Measurements from ENCODE around the gene MYB. TPM values are rescaled to one million over a fixed set of nuclear protein-coding genes. Genes with fewer than 3 reads are reported as not detected.
"Not testable (repeated sequence)": the region's sequence is repeated elsewhere in the genome, so short reads cannot be mapped to it uniquely, and the experiment has no call there.

Gene MYB
- 1 to 10 TPM; 7.5 to 8.2 TPM for total RNA-seq

DNA sequence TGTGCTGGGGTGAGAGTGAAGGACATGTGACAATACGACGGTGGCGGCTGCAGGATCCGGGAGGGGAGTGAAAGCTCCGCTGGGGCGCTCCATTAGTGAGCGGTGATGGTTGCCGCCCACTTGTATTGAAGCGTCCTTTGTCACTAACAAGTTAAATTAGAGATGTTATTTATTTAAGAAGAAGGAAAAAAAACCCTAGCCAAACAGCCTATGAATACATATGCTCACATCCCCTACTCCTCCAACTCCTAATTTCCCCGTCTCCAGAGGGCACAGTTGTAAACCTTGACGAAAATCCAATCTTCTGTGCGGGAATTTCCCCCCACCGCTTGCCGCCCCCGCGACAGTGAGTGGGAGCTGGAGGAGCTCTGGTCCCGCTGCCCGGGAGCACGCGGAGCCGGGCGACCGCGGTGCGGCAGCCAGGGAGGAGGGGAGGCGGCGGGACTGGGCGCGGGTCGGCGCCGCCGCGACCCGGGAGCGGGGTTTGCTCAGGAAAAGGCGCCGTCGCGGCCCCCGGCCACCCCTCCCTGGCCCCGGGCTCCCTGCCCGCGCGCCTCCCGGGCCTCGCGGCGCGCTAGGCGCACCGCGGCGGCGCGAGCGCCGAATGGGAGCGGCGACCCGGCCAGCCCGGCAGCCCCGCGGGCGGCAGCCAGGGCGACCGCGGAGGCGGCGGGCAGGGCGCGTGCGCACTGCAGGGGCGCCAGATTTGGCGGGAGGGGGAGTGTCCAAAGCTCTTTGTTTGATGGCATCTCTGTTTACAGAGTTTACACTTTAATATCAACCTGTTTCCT, at the start of gene MYB:
TSS of gene MYB (plus strand) at position 767 of the 791 bp plus-strand sequence. CDS start 206 bp downstream, outside the sequence.
- POLR2A ChIA-PET = interaction anchor here (0.6 to 9.1 kb wide), 31 partner anchors 8 to 1109 kb away, joined by 3 to 212 read pairs (median 6); partner anchors contain the start of genes BCLAF1 and HBS1L
- peak within 1 kb of the TSS; percentile 89 for H3K27ac Mint-ChIP-seq

DNA sequence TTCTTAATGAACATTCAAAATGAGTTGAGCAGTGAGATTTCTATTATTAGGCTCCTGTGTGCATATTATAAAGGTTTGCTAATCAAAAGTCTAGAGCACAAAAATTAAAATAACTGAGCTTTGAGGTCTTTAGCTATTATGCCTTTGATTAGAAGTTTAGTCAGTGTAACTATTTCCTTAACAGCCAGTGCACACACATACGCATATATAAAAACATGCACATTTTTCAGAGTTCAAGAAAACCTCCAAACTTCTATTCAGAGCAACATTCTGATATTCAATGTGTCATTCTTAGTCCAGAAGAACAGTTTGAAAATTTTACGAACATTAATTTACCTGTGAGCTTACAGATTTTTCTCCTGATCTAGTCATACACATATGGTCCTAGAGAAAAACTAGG, 48.3 kb upstream of the MYB start:
- ChIA-PET CTCF (interaction anchor here (0.6 to 2.4 kb wide), 5 partner anchors 9 to 51 kb away, joined by 3 to 11 read pairs (median 6); no protein-coding TSS in a partner anchor), POLR2A (no interaction called here)
- no peaks in the 10 kb centered on the region for H3K9me3 Mint-ChIP-seq (ENCODE audit: insufficient read depth)
- no peak overlapping the region for H3K27ac Mint-ChIP-seq
- no peaks in the 10 kb centered on the region for H3K27me3 Mint-ChIP-seq (ENCODE audit: low read depth)
- no peak for DNase-seq
- H3K4me1 Mint-ChIP-seq (ENCODE audit: low read depth) = peaks cover 50% of the 10 kb centered on the region
- H3K4me3 Mint-ChIP-seq = no peak overlapping the region
- H3K36me3 Mint-ChIP-seq (ENCODE audit: low read depth) = peaks cover 2% of the 10 kb centered on the region
- ATAC-seq = no peak

More for the DNA sequence above, at the start of gene MYB:
- Mint-ChIP-seq H3K27me3 (ENCODE audit: low read depth) (no peaks in the 10 kb centered on the region), H3K4me1 (ENCODE audit: low read depth) (peaks cover 34% of the 10 kb centered on the region), H3K36me3 (ENCODE audit: low read depth) (peaks cover 9% of the 10 kb centered on the region), H3K9me3 (ENCODE audit: insufficient read depth) (no peaks in the 10 kb centered on the region), H3K4me3 (peak within 1 kb of the TSS; percentile 96)
- ATAC-seq (peak; percentile 59), DNase-seq (peak; percentile 85)
- CTCF ChIA-PET = interaction anchor here (0.7 to 11.7 kb wide), 10 partner anchors 9 to 94 kb away, joined by 3 to 165 read pairs (median 6); no protein-coding TSS in a partner anchor

DNA sequence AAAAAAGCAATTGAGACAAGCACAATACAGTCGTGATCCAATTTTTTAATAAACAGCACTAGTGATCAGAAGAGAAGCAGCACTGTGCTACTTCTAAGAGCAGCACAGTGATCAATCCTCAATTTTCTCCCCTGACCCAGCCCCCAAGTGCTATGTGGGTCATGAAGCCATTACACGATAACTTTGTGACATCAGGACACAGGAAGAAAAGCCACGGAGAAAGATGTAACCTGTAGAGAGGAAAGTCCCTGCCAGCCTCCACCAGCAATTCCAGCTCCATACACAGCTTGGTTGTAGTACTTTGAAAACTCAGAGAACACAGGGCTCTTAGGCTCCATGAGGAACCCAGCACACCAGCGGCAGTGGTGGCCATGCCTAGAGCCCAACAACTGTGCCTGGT, 45.3 kb upstream of the MYB start:
- DNase-seq (no peak), ATAC-seq (peak; percentile 33)
- ChIA-PET CTCF (interaction anchor here (0.8 to 2.4 kb wide), 6 partner anchors 9 to 46 kb away, joined by 3 to 9 read pairs (median 7); partner anchors contain the start of gene MYB), POLR2A (interaction anchor here (1.0 to 1.5 kb wide), 3 partner anchors 33 to 48 kb away, joined by 3 to 5 read pairs (median 3); partner anchors contain the start of gene MYB)
- Mint-ChIP-seq H3K27me3 (ENCODE audit: low read depth) (no peaks in the 10 kb centered on the region), H3K36me3 (ENCODE audit: low read depth) (no peaks in the 10 kb centered on the region), H3K4me1 (ENCODE audit: low read depth) (peaks cover 28% of the 10 kb centered on the region), H3K4me3 (no peak overlapping the region), H3K27ac (no peak overlapping the region), H3K9me3 (ENCODE audit: insufficient read depth) (no peaks in the 10 kb centered on the region)

DNA sequence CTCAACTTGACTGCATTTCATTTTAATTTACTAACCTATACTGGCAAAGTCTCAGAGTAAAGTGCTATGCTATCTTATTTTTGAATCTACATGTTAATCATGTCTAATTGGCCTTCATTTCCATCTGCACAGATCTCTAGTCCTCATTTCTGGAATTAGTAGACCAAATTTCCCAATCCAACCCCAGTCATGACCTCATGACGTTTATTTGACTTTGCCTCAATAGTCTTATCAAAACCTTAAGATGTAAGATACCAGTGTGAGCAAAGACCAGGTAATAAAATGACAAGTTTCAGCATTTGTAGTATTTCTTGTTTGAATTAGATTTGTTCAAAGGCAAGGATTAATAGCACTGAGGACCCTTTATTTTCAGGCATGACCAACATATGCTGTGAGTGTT, 43.3 kb upstream of the MYB start:
- DNase-seq (no peak), ATAC-seq (no peak)
- Mint-ChIP-seq H3K27ac (no peak overlapping the region), H3K4me3 (no peak overlapping the region), H3K9me3 (ENCODE audit: insufficient read depth) (no peaks in the 10 kb centered on the region), H3K27me3 (ENCODE audit: low read depth) (no peaks in the 10 kb centered on the region), H3K4me1 (ENCODE audit: low read depth) (peaks cover 30% of the 10 kb centered on the region), H3K36me3 (ENCODE audit: low read depth) (no peaks in the 10 kb centered on the region)
- ChIA-PET CTCF (interaction anchor here (2.3 to 2.4 kb wide), 2 partner anchors 11 to 48 kb away, joined by 7 read pairs; no protein-coding TSS in a partner anchor), POLR2A (no interaction called here)

DNA sequence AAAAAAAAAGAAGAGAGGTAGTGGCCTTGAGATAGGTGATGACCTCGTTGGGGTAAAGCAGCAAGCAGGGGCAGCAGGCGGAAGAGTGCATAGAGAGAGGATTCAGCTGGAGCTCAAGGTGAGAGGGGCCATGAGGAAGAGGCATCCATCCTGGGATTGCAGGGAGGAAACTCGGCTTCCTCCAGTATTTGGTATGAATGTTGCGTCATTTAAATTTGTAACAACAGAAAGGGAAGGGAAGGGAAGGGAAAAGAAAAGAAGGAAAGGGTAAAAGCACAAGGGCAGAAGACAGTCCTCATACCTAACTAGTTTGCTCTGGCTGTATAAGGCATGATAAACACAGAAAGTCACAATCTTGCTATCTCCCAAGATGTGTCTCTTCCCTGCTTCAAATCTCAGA, 39.9 kb upstream of the MYB start:
- no peaks in the 10 kb centered on the region for H3K9me3 Mint-ChIP-seq (ENCODE audit: insufficient read depth)
- H3K4me1 Mint-ChIP-seq (ENCODE audit: low read depth) = peaks cover 39% of the 10 kb centered on the region
- no peak overlapping the region for H3K27ac Mint-ChIP-seq
- H3K4me3 Mint-ChIP-seq = no peak overlapping the region
- ATAC-seq (no peak), DNase-seq (no peak)
- ChIA-PET POLR2A (interaction anchor here (0.5 to 5.2 kb wide), 6 partner anchors 15 to 87 kb away, joined by 3 to 91 read pairs (median 4); partner anchors contain the start of genes HBS1L and MYB), CTCF (interaction anchor here (1.2 to 7.1 kb wide), 10 partner anchors 9 to 282 kb away, joined by 3 to 140 read pairs (median 32); partner anchors contain the start of genes HBS1L and MYB)
- H3K36me3 Mint-ChIP-seq (ENCODE audit: low read depth) = no peaks in the 10 kb centered on the region
- no peaks in the 10 kb centered on the region for H3K27me3 Mint-ChIP-seq (ENCODE audit: low read depth)

DNA sequence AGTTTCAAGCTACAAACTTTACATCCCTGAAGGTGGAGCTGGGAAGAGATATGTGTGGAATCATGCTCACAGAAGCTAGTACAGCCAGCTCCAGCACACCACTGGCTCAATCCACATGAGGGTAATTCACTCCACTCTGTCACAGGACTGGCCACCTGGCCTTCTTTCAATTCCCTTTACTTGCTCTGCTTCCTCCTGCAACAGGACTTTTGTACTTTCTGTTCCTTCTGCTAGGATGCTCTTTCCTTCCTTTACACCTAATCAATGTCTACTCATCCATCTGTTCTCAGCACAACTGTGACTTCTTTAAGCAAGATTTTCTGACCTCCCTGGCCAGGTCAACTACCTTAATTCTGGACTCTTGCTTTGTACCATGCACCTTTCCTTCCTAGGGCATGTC, 39.4 kb upstream of the MYB start:
- no peaks in the 10 kb centered on the region for H3K36me3 Mint-ChIP-seq (ENCODE audit: low read depth)
- ChIA-PET POLR2A (interaction anchor here (0.6 to 5.2 kb wide), 6 partner anchors 12 to 88 kb away, joined by 3 to 91 read pairs (median 4); partner anchors contain the start of genes HBS1L and MYB), CTCF (interaction anchor here (1.0 to 7.1 kb wide), 14 partner anchors 9 to 282 kb away, joined by 3 to 140 read pairs (median 20); partner anchors contain the start of genes HBS1L and MYB)
- no peaks in the 10 kb centered on the region for H3K9me3 Mint-ChIP-seq (ENCODE audit: insufficient read depth)
- no peak for DNase-seq
- H3K27ac Mint-ChIP-seq = no peak overlapping the region
- H3K4me1 Mint-ChIP-seq (ENCODE audit: low read depth) = peaks cover 42% of the 10 kb centered on the region
- no peaks in the 10 kb centered on the region for H3K27me3 Mint-ChIP-seq (ENCODE audit: low read depth)
- H3K4me3 Mint-ChIP-seq = no peak overlapping the region
- ATAC-seq = no peak

- H3K27me3 Mint-ChIP-seq (ENCODE audit: low read depth); ATAC-seq; H3K4me3 Mint-ChIP-seq; DNase-seq; H3K36me3 Mint-ChIP-seq (ENCODE audit: low read depth); H3K27ac Mint-ChIP-seq; H3K9me3 Mint-ChIP-seq (ENCODE audit: insufficient read depth): not testable (repeated sequence)
- ChIA-PET POLR2A (interaction anchor here (0.6 to 5.2 kb wide), 6 partner anchors 13 to 88 kb away, joined by 3 to 91 read pairs (median 4); partner anchors contain the start of genes HBS1L and MYB), CTCF (interaction anchor here (1.0 to 7.1 kb wide), 15 partner anchors 10 to 281 kb away, joined by 3 to 140 read pairs (median 28); partner anchors contain the start of genes HBS1L and MYB)
- H3K4me1 Mint-ChIP-seq (ENCODE audit: low read depth) = peaks cover 39% of the 10 kb centered on the region
Observed at GRCh38 chr6:135142232-135142631, 38.9 kb upstream of the MYB start.

GRCh38 chr6:135144673-135145062, 36.4 kb upstream of the MYB start:
- H3K27me3 Mint-ChIP-seq (ENCODE audit: low read depth) = no peaks in the 10 kb centered on the region
- no peaks in the 10 kb centered on the region for H3K36me3 Mint-ChIP-seq (ENCODE audit: low read depth)
- H3K27ac Mint-ChIP-seq = peak overlapping the region; percentile 82
- H3K4me3 Mint-ChIP-seq = no peak overlapping the region
- no peak for DNase-seq
- ChIA-PET CTCF (interaction anchor here (0.6 to 7.1 kb wide), 48 partner anchors 9 to 1145 kb away, joined by 3 to 140 read pairs (median 5); partner anchors contain the start of genes BCLAF1, HBS1L and MYB), POLR2A (interaction anchor here (1.0 to 5.2 kb wide), 7 partner anchors 15 to 1145 kb away, joined by 3 to 91 read pairs (median 6); partner anchors contain the start of genes BCLAF1, HBS1L and MYB)
- H3K9me3 Mint-ChIP-seq (ENCODE audit: insufficient read depth) = no peaks in the 10 kb centered on the region
- peaks cover 54% of the 10 kb centered on the region for H3K4me1 Mint-ChIP-seq (ENCODE audit: low read depth)
- no peak for ATAC-seq

- Mint-ChIP-seq H3K27ac (peak overlapping the region; percentile 82), H3K4me3 (peak overlapping the region; percentile 57), H3K27me3 (ENCODE audit: low read depth) (no peaks in the 10 kb centered on the region), H3K4me1 (ENCODE audit: low read depth) (peaks cover 54% of the 10 kb centered on the region), H3K36me3 (ENCODE audit: low read depth) (no peaks in the 10 kb centered on the region), H3K9me3 (ENCODE audit: insufficient read depth) (no peaks in the 10 kb centered on the region)
- CTCF ChIA-PET = interaction anchor here (0.6 to 7.1 kb wide), 39 partner anchors 10 to 1145 kb away, joined by 3 to 140 read pairs (median 5); partner anchors contain the start of genes BCLAF1, HBS1L and MYB
- ATAC-seq = peak; percentile 76
- POLR2A ChIA-PET = interaction anchor here (1.0 to 5.2 kb wide), 6 partner anchors 16 to 1145 kb away, joined by 3 to 91 read pairs (median 6); partner anchors contain the start of genes BCLAF1, HBS1L and MYB
- peak; percentile 49 for DNase-seq
Observed at GRCh38 chr6:135145063-135145800, 35.9 kb upstream of the MYB start.

- Mint-ChIP-seq H3K27me3 (ENCODE audit: low read depth) (no peaks in the 10 kb centered on the region), H3K4me3 (no peak overlapping the region), H3K27ac (peak overlapping the region; percentile 82), H3K36me3 (ENCODE audit: low read depth) (peaks cover 5% of the 10 kb centered on the region), H3K4me1 (ENCODE audit: low read depth) (peaks cover 54% of the 10 kb centered on the region), H3K9me3 (ENCODE audit: insufficient read depth) (no peaks in the 10 kb centered on the region)
- DNase-seq = no peak
- CTCF ChIA-PET = interaction anchor here (0.7 to 4.2 kb wide), 10 partner anchors 10 to 60 kb away, joined by 3 to 40 read pairs (median 8); partner anchors contain the start of gene MYB
- ATAC-seq = no peak
- POLR2A ChIA-PET = interaction anchor here (0.8 to 2.3 kb wide), 7 partner anchors 9 to 92 kb away, joined by 3 to 16 read pairs (median 7); partner anchors contain the start of genes HBS1L and MYB
Observed at GRCh38 chr6:135146162-135146934, 34.8 kb upstream of the MYB start.
